Esophagus (tissue), 2 donors: ENCODE results near the gene ITPR1. TPM values are rescaled to one million over a fixed set of nuclear protein-coding genes. Genes with fewer than 3 reads are reported as not detected.

ENCODE experiments used
- H3K27ac ChIP-seq, 2 donors: one replicate each; pipeline ENCODE4 v1.5.1; 2013; ENCODE audit warnings: low read depth in 2 of 2, mild to moderate bottlenecking in 2 of 2, inconsistent platforms in 1 of 2, low read length in 1 of 2, moderate library complexity in 1 of 2
- H3K27me3 ChIP-seq, 2 donors: one replicate each; pipeline ENCODE4 v1.6.1; 2013; ENCODE audit warnings: low read length in 2 of 2, control low read depth in 1 of 2, mild to moderate bottlenecking in 1 of 2; ENCODE audit not compliant: insufficient read depth in 2 of 2, control insufficient read depth in 1 of 2
- H3K36me3 ChIP-seq, 2 donors: one replicate each; pipeline ENCODE4 v1.6.1; 2013; ENCODE audit warnings: low read length in 1 of 2; ENCODE audit not compliant: control insufficient read depth in 2 of 2, insufficient read depth in 2 of 2
- H3K4me1 ChIP-seq, 2 donors: one replicate each; pipeline ENCODE4 v1.6.1; 2013; ENCODE audit warnings: low read length in 1 of 2; ENCODE audit not compliant: control insufficient read depth in 2 of 2, insufficient read depth in 2 of 2
- H3K4me3 ChIP-seq, 2 donors: one replicate each; pipeline ENCODE4 v1.5.1; 2013; ENCODE audit warnings: low read length in 2 of 2, mild to moderate bottlenecking in 2 of 2, low read depth in 1 of 2, moderate library complexity in 1 of 2
- H3K9me3 ChIP-seq, 2 donors: one replicate each; pipeline ENCODE4 v1.6.1; 2013; ENCODE audit warnings: mild to moderate bottlenecking in 2 of 2, low read depth in 1 of 2, low read length in 1 of 2, moderate library complexity in 1 of 2; ENCODE audit not compliant: control insufficient read depth in 2 of 2, insufficient read depth in 1 of 2
- WGBS, 2 donors: extraction: QIAGEN DNeasy Blood & Tissue Kit; methylation state at CpG; one replicate each; pipeline ENCODE4 v1.1.7; 2013; 5-methylcytosine and 5-hydroxymethylcytosine counted together
- polyA plus RNA-seq, 2 donors: library from polyadenylated mRNA; stranded (reverse); fragments of 200-250 nt; gene quantifications; one replicate each; pipeline ENCODE4 v1.2.3, GENCODE V29; 2013
- donor health status: healthy with polysubstance abuse.
- donor health status: Bipolar disorder and iron deficiency.

Gene ITPR1
- polyA plus RNA-seq, 2 donors: 7.5 to 16.3 TPM

DNA sequence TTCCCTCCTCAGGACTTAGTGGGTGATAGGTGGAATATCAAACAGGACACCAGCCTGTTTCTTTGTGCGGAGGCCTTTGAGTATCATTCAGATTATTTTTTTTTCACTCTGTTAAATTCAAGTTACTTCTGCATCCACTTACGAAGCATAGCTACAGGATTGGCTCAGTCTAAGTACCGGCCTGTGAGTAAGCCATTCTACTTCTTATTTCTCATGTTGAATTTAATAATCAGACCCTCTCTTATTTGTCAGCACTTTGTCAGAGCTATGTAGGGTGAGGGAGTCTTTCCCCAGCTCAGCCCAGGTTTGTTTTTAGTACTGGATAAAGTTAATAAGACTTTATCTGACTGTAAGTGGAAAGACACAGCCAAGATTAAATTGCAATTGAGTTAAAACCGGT is 54.7 kb downstream of the ITPR1 start:
- WGBS, 2 donors: 77 to 86% methylated on average over 4 of the region's 4 CpGs
- no peak overlapping the region for H3K4me3 ChIP-seq
- H3K4me1 ChIP-seq: peaks cover 0 to 2% of the 10 kb centered on the region in 2 donors
- H3K9me3 ChIP-seq: no peaks in the 10 kb centered on the region
- H3K27me3 ChIP-seq: no peaks in the 10 kb centered on the region
- H3K27ac ChIP-seq: no peak overlapping the region
- no peaks in the 10 kb centered on the region for H3K36me3 ChIP-seq

GRCh38 chr3:4548356-4548755 is 55.2 kb downstream of the ITPR1 start:
- H3K27me3 ChIP-seq: no peaks in the 10 kb centered on the region
- H3K4me1 ChIP-seq: peaks cover 0 to 2% of the 10 kb centered on the region in 2 donors
- 70 to 79% methylated on average over 4 of the region's 4 CpGs for WGBS, 2 donors
- H3K27ac ChIP-seq: no peak overlapping the region
- no peaks in the 10 kb centered on the region for H3K9me3 ChIP-seq
- no peaks in the 10 kb centered on the region for H3K36me3 ChIP-seq
- H3K4me3 ChIP-seq: no peak overlapping the region

- H3K4me1 ChIP-seq: peaks cover 0 to 2% of the 10 kb centered on the region in 2 donors
- H3K9me3 ChIP-seq: no peaks in the 10 kb centered on the region
- H3K4me3 ChIP-seq: no peak overlapping the region
- no peaks in the 10 kb centered on the region for H3K36me3 ChIP-seq
- H3K27ac ChIP-seq: no peak overlapping the region
- WGBS, 2 donors: 75% methylated on average over 2 of the region's 2 CpGs
- H3K27me3 ChIP-seq: no peaks in the 10 kb centered on the region
These were observed 55.6 kb downstream of the ITPR1 start for GRCh38 chr3:4548780-4549179.

GRCh38 chr3:4549896-4550295 is 56.7 kb downstream of the ITPR1 start:
- Histone ChIP-seq H3K36me3 (no peaks in the 10 kb centered on the region), H3K9me3 (no peaks in the 10 kb centered on the region), H3K27ac (no peak overlapping the region), H3K4me3 (no peak overlapping the region), H3K27me3 (no peaks in the 10 kb centered on the region), H3K4me1 (peaks cover 0 to 2% of the 10 kb centered on the region in 2 donors)
- WGBS, 2 donors: 80 to 81% methylated on average over 4 of the region's 4 CpGs

GRCh38 chr3:4551051-4551711 is 58.0 kb downstream of the ITPR1 start:
- H3K27ac ChIP-seq: no peak overlapping the region
- H3K9me3 ChIP-seq: no peaks in the 10 kb centered on the region
- WGBS, 2 donors: 59 to 70% methylated on average over 5 of the region's 5 CpGs
- H3K36me3 ChIP-seq: no peaks in the 10 kb centered on the region
- H3K4me3 ChIP-seq: no peak overlapping the region
- peaks cover 0 to 2% of the 10 kb centered on the region in 2 donors for H3K4me1 ChIP-seq
- no peaks in the 10 kb centered on the region for H3K27me3 ChIP-seq

- Histone ChIP-seq H3K9me3 (no peaks in the 10 kb centered on the region), H3K27me3 (no peaks in the 10 kb centered on the region), H3K4me1 (peaks cover 0 to 2% of the 10 kb centered on the region in 2 donors), H3K4me3 (no peak overlapping the region), H3K27ac (no peak overlapping the region), H3K36me3 (no peaks in the 10 kb centered on the region)
- WGBS, 2 donors: 69% methylated on average over 4 of the region's 4 CpGs
These were observed 58.8 kb downstream of the ITPR1 start for GRCh38 chr3:4551794-4552442.

DNA sequence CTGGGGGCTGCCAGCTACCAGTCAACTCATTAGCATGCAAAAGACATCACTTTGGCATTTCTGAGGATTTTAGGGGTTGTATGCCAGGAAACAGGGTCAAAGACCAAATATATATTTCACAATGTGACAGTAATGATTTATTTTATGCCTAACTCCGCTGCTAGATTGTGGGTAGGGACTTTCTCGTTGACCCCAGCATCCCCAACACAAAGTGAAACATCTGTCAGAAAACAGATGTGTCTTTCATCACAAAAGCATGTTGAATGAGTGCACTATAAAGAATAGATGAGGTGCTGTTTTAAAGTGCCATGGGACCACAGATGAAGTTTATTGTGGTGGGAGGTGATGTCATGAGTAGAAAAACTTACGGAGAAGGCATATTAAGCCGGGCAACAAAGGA is 59.7 kb downstream of the ITPR1 start:
- no peak overlapping the region for H3K27ac ChIP-seq
- no peaks in the 10 kb centered on the region for H3K9me3 ChIP-seq
- peaks cover 0 to 2% of the 10 kb centered on the region in 2 donors for H3K4me1 ChIP-seq
- 69 to 79% methylated on average over 4 of the region's 4 CpGs for WGBS, 2 donors
- no peaks in the 10 kb centered on the region for H3K36me3 ChIP-seq
- no peaks in the 10 kb centered on the region for H3K27me3 ChIP-seq
- H3K4me3 ChIP-seq: no peak overlapping the region

- Histone ChIP-seq H3K27me3 (no peaks in the 10 kb centered on the region), H3K36me3 (no peaks in the 10 kb centered on the region), H3K4me3 (no peak overlapping the region), H3K27ac (no peak overlapping the region), H3K9me3 (no peaks in the 10 kb centered on the region), H3K4me1 (no peaks in the 10 kb centered on the region)
- 61 to 67% methylated on average over 2 of the region's 2 CpGs for WGBS, 2 donors
These were observed 68.5 kb downstream of the ITPR1 start for GRCh38 chr3:4561661-4562060.

- Histone ChIP-seq H3K27ac (no peak overlapping the region), H3K9me3 (no peaks in the 10 kb centered on the region), H3K36me3 (no peaks in the 10 kb centered on the region), H3K4me1 (no peaks in the 10 kb centered on the region), H3K27me3 (no peaks in the 10 kb centered on the region), H3K4me3 (no peak overlapping the region)
- 78 to 83% methylated on average over 4 of the region's 4 CpGs for WGBS, 2 donors
These were observed 69.4 kb downstream of the ITPR1 start for GRCh38 chr3:4562595-4562994.

DNA sequence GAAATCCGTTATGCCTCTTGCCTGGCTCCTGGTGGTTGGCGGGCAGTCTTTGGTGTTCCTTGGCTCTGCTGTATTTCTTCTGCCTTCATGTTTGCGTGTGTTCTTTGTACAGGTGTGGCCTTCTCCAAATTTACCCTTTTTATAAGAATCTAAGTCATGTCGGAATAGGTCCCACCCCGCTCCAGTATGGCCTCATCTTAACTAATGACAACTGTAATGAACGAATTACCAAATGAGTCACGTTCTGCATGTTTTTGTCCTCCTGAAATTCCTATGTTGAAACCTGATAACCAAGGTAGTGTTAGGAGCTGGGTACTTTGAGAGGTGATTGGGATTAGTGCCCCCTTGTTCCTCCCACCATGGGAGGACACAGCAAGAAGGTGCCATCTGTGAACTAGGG is 71.1 kb downstream of the ITPR1 start:
- Histone ChIP-seq H3K4me3 (no peak overlapping the region), H3K9me3 (no peaks in the 10 kb centered on the region), H3K36me3 (no peaks in the 10 kb centered on the region), H3K27me3 (no peaks in the 10 kb centered on the region), H3K27ac (no peak overlapping the region), H3K4me1 (no peaks in the 10 kb centered on the region)
- 94 to 96% methylated on average over 7 of the region's 7 CpGs for WGBS, 2 donors
